ENCODE measurements around the gene PAPPA2. TPM values are rescaled to one million over a fixed set of nuclear protein-coding genes. Genes with fewer than 3 reads are reported as not detected.

Gene PAPPA2
- total and polyA plus RNA-seq, 2 donors (not counting 1 experiment from before 2014, with no cell fraction given), result not detected

DNA sequence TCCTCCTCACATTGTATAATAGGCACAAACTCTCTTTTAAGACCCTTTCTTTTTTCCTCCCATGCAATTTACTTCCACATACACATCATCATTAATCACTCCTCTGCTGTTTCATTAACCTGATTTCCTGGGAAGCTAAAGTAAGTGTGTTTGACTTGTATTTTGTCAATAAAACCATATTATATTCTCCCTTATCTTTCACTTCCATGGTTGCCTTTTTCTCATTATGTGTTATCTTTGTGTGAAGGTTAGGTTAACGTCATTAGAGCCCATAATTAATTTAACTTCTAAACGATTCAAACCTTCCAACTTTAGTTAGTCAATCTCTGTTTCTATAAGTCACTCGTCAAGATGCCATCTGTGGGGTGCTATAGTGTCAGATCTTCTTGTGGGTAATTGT, 313.0 kb downstream of the PAPPA2 start:
- Mint-ChIP-seq H3K4me1 (no peaks in the 10 kb centered on the region), H3K4me3 (no peak overlapping the region), H3K27ac (no peak overlapping the region), H3K27me3 (no peaks in the 10 kb centered on the region), H3K9me3 (ENCODE audit: insufficient read depth) (no peaks in the 10 kb centered on the region)
- POLR2A ChIA-PET, result no interaction called here
- no peak overlapping the region for H3K9ac ChIP-seq (ENCODE audit: low read length)
- DNase-seq (no peak), ATAC-seq (ENCODE audit: low read depth) (no peak)
- no peaks in the 10 kb centered on the region for H3K79me2 ChIP-seq (ENCODE audit: control insufficient read depth, insufficient read depth, low read length)
- H3K27ac ChIP-seq (ENCODE audit: low read length in 2 of 2), result no peak overlapping the region
- no peaks in the 10 kb centered on the region for H3K36me3 ChIP-seq (replicated peaks in 1 of 2; ENCODE audit: control extremely low read depth in 1 of 2, control insufficient read depth in 1 of 2, extremely low read depth in 1 of 2, insufficient read depth in 2 of 2, low read length in 1 of 2)
- TF ChIP-seq, protein P1, sequence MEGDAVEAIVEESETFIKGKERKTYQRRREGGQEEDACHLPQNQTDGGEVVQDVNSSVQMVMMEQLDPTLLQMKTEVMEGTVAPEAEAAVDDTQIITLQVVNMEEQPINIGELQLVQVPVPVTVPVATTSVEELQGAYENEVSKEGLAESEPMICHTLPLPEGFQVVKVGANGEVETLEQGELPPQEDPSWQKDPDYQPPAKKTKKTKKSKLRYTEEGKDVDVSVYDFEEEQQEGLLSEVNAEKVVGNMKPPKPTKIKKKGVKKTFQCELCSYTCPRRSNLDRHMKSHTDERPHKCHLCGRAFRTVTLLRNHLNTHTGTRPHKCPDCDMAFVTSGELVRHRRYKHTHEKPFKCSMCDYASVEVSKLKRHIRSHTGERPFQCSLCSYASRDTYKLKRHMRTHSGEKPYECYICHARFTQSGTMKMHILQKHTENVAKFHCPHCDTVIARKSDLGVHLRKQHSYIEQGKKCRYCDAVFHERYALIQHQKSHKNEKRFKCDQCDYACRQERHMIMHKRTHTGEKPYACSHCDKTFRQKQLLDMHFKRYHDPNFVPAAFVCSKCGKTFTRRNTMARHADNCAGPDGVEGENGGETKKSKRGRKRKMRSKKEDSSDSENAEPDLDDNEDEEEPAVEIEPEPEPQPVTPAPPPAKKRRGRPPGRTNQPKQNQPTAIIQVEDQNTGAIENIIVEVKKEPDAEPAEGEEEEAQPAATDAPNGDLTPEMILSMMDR (IDR thresholded peaks at IDR 0.05), result no peak
- TF ChIP-seq EZH2 (IDR thresholded peaks at IDR 0.05; ENCODE audit: borderline replicate concordance, insufficient read depth, low read depth, low read length, poor library complexity, severe bottlenecking), result no peak
- no peaks in the 10 kb centered on the region for H3K27me3 ChIP-seq (replicated peaks in 1 of 4; ENCODE audit: control extremely low read depth in 1 of 4, control insufficient read depth in 3 of 4, insufficient read depth in 4 of 4, low read length in 3 of 4)
- no peak overlapping the region for H3K4me3 ChIP-seq (ENCODE audit: control extremely low read depth in 1 of 5, extremely low read depth in 1 of 5, insufficient read depth in 1 of 5, low read depth in 2 of 5, low read length in 4 of 5)
- H4K20me1 ChIP-seq (ENCODE audit: control insufficient read depth, insufficient read depth, low read length, poor library complexity, severe bottlenecking), result no peaks in the 10 kb centered on the region
- no peaks in the 10 kb centered on the region for H3K9me3 ChIP-seq (ENCODE audit: control extremely low read depth in 1 of 3, control insufficient read depth in 2 of 3, insufficient read depth in 1 of 3, low read length in 2 of 3)
- H2AFZ ChIP-seq (ENCODE audit: insufficient read depth, low read depth, low read length, poor library complexity, severe bottlenecking), result no peak overlapping the region
- H3K4me2 ChIP-seq (replicated peaks; ENCODE audit: low read depth, low read length, poor library complexity, severe bottlenecking), result no peak overlapping the region
- WGBS (ENCODE audit: insufficient coverage), result no CpG with 5 or more reads among the region's 3 CpGs
- intact Hi-C loops (cut with micrococcal nuclease), result no loop called here
- no peaks in the 10 kb centered on the region for H3K4me1 ChIP-seq (ENCODE audit: control insufficient read depth in 2 of 2, insufficient read depth in 2 of 2, low read length in 2 of 2)
- CTCF ChIA-PET, result no interaction called here

DNA sequence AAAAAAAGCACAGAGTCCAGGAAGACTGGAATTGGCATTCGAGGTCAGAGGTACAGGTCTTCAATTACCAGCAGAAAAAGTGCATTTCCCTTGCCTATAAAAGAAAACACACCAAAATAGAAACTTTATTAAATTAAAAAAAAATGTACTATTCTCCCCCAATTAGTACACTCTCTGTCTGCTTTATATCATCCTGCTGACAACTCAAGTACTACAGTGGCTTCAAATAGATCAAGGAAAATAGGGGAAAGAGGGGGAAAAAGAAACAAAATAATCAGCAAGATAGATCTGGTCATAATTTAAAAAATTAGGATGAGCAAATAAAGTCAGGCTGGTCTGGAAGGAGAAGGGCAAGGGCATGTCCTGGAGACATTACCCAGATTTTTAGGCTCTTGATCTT, 315.1 kb downstream of the PAPPA2 start:
- Histone ChIP-seq H3K4me1 (ENCODE audit: control insufficient read depth in 2 of 2, insufficient read depth in 2 of 2, low read length in 2 of 2) (no peaks in the 10 kb centered on the region), H3K27me3 (replicated peaks in 1 of 4; ENCODE audit: control extremely low read depth in 1 of 4, control insufficient read depth in 3 of 4, insufficient read depth in 4 of 4, low read length in 3 of 4) (no peaks in the 10 kb centered on the region), H3K9ac (ENCODE audit: low read length) (no peak overlapping the region), H4K20me1 (ENCODE audit: control insufficient read depth, insufficient read depth, low read length, poor library complexity, severe bottlenecking) (no peaks in the 10 kb centered on the region), H3K9me3 (ENCODE audit: control extremely low read depth in 1 of 3, control insufficient read depth in 2 of 3, insufficient read depth in 1 of 3, low read length in 2 of 3) (no peaks in the 10 kb centered on the region), H3K79me2 (ENCODE audit: control insufficient read depth, insufficient read depth, low read length) (no peaks in the 10 kb centered on the region), H3K36me3 (replicated peaks in 1 of 2; ENCODE audit: control extremely low read depth in 1 of 2, control insufficient read depth in 1 of 2, extremely low read depth in 1 of 2, insufficient read depth in 2 of 2, low read length in 1 of 2) (no peaks in the 10 kb centered on the region), H2AFZ (ENCODE audit: insufficient read depth, low read depth, low read length, poor library complexity, severe bottlenecking) (no peak overlapping the region), H3K4me3 (ENCODE audit: control extremely low read depth in 1 of 5, extremely low read depth in 1 of 5, insufficient read depth in 1 of 5, low read depth in 2 of 5, low read length in 4 of 5) (no peak overlapping the region), H3K4me2 (replicated peaks; ENCODE audit: low read depth, low read length, poor library complexity, severe bottlenecking) (no peak overlapping the region), H3K27ac (ENCODE audit: low read length in 2 of 2) (no peak overlapping the region)
- CTCF ChIA-PET, result no interaction called here
- Mint-ChIP-seq H3K4me3 (no peak overlapping the region), H3K9me3 (ENCODE audit: insufficient read depth) (no peaks in the 10 kb centered on the region), H3K27me3 (no peaks in the 10 kb centered on the region), H3K27ac (no peak overlapping the region), H3K4me1 (no peaks in the 10 kb centered on the region)
- ATAC-seq (ENCODE audit: low read depth), result no peak
- WGBS (ENCODE audit: insufficient coverage), result no CpG with 5 or more reads among the region's 1 CpG
- intact Hi-C loops (cut with micrococcal nuclease), result no loop called here
- TF ChIP-seq, protein P1 (IDR thresholded peaks at IDR 0.05), result no peak
- no peak for TF ChIP-seq EZH2 (IDR thresholded peaks at IDR 0.05; ENCODE audit: borderline replicate concordance, insufficient read depth, low read depth, low read length, poor library complexity, severe bottlenecking)
- DNase-seq, result no peak
- POLR2A ChIA-PET, result no interaction called here

All from B cell (primary cell).